ENCODE data around the gene POLR3K. TPM values are rescaled to one million over a fixed set of nuclear protein-coding genes. Genes with fewer than 3 reads are reported as not detected.

Gene POLR3K
- total RNA-seq, 1 experiment from 2014 or later = 29.1 TPM

GRCh38 chr16:85865-86264, 32.5 kb upstream of the POLR3K start:
- Mint-ChIP-seq H3K4me3 (ENCODE audit: low read depth, unreplicated experiment) (no peak overlapping the region), H3K9me3 (ENCODE audit: low read depth, unreplicated experiment) (no peaks in the 10 kb centered on the region), H3K27me3 (ENCODE audit: unreplicated experiment) (no peaks in the 10 kb centered on the region), H3K27ac (ENCODE audit: unreplicated experiment) (no peak overlapping the region), H3K4me1 (ENCODE audit: low read depth, unreplicated experiment) (peaks cover 18% of the 10 kb centered on the region), H3K36me3 (ENCODE audit: insufficient read depth, unreplicated experiment) (peaks cover 68% of the 10 kb centered on the region)
- TF ChIP-seq CTCF (IDR thresholded peaks at IDR 0.05; ENCODE audit: unreplicated experiment) = no peak
- TSS peak; percentile 26 for BruUV-seq (replicated peaks)
- CTCF ChIA-PET = interaction anchor here (1.1 kb wide), 1 partner anchor 11 kb away, joined by 3 read pairs; no protein-coding TSS in a partner anchor
- intact Hi-C loops (cut with micrococcal nuclease; ENCODE audit: unreplicated experiment) = no loop called here
- no peak for DNase-seq

- H3K27ac Mint-ChIP-seq (ENCODE audit: unreplicated experiment) = no peak overlapping the region
- H3K4me3 Mint-ChIP-seq (ENCODE audit: low read depth, unreplicated experiment) = no peak overlapping the region
- DNase-seq = no peak
- no peak for TF ChIP-seq CTCF (IDR thresholded peaks at IDR 0.05; ENCODE audit: unreplicated experiment)
- H3K4me1 Mint-ChIP-seq (ENCODE audit: low read depth, unreplicated experiment) = peaks cover 18% of the 10 kb centered on the region
- BruUV-seq (replicated peaks) = no TSS peak
- CTCF ChIA-PET = interaction anchor here (1.1 to 1.3 kb wide), 2 partner anchors 12 to 32 kb away, joined by 3 read pairs; partner anchors contain the start of genes POLR3K and SNRNP25
- intact Hi-C loops (cut with micrococcal nuclease; ENCODE audit: unreplicated experiment) = no loop called here
- no peaks in the 10 kb centered on the region for H3K27me3 Mint-ChIP-seq (ENCODE audit: unreplicated experiment)
- no peaks in the 10 kb centered on the region for H3K9me3 Mint-ChIP-seq (ENCODE audit: low read depth, unreplicated experiment)
- peaks cover 68% of the 10 kb centered on the region for H3K36me3 Mint-ChIP-seq (ENCODE audit: insufficient read depth, unreplicated experiment)
Measured at GRCh38 chr16:85407-85782, 32.0 kb upstream of the POLR3K start.

- BruUV-seq (replicated peaks) = no TSS peak
- no peak for TF ChIP-seq CTCF (IDR thresholded peaks at IDR 0.05; ENCODE audit: unreplicated experiment)
- intact Hi-C loops (cut with micrococcal nuclease; ENCODE audit: unreplicated experiment) = no loop called here
- Mint-ChIP-seq H3K27me3 (ENCODE audit: unreplicated experiment) (no peaks in the 10 kb centered on the region), H3K9me3 (ENCODE audit: low read depth, unreplicated experiment) (no peaks in the 10 kb centered on the region), H3K27ac (ENCODE audit: unreplicated experiment) (peak overlapping the region; percentile 21), H3K4me1 (ENCODE audit: low read depth, unreplicated experiment) (peaks cover 18% of the 10 kb centered on the region), H3K36me3 (ENCODE audit: insufficient read depth, unreplicated experiment) (peaks cover 68% of the 10 kb centered on the region), H3K4me3 (ENCODE audit: low read depth, unreplicated experiment) (no peak overlapping the region)
- DNase-seq = peak; percentile 48
- CTCF ChIA-PET = interaction anchor here (0.6 to 1.9 kb wide), 4 partner anchors 12 to 42 kb away, joined by 3 to 9 read pairs (median 3); partner anchors contain the start of genes POLR3K, RHBDF1 and SNRNP25
Measured at GRCh38 chr16:84718-85406, 31.5 kb upstream of the POLR3K start.

GRCh38 chr16:83781-84615, 30.6 kb upstream of the POLR3K start:
- H3K27me3 Mint-ChIP-seq (ENCODE audit: unreplicated experiment) = no peaks in the 10 kb centered on the region
- TF ChIP-seq CTCF (IDR thresholded peaks at IDR 0.05; ENCODE audit: unreplicated experiment) = no peak
- DNase-seq = no peak
- CTCF ChIA-PET = interaction anchor here (0.6 to 1.9 kb wide), 3 partner anchors 12 to 43 kb away, joined by 3 to 9 read pairs (median 3); partner anchors contain the start of genes POLR3K, RHBDF1 and SNRNP25
- H3K9me3 Mint-ChIP-seq (ENCODE audit: low read depth, unreplicated experiment) = no peaks in the 10 kb centered on the region
- H3K36me3 Mint-ChIP-seq (ENCODE audit: insufficient read depth, unreplicated experiment) = peaks cover 69% of the 10 kb centered on the region
- no TSS peak for BruUV-seq (replicated peaks)
- intact Hi-C loops (cut with micrococcal nuclease; ENCODE audit: unreplicated experiment) = no loop called here
- H3K4me1 Mint-ChIP-seq (ENCODE audit: low read depth, unreplicated experiment) = peaks cover 18% of the 10 kb centered on the region
- H3K4me3 Mint-ChIP-seq (ENCODE audit: low read depth, unreplicated experiment) = no peak overlapping the region
- H3K27ac Mint-ChIP-seq (ENCODE audit: unreplicated experiment) = peak overlapping the region; percentile 27
